ENCODE data around the gene CARD19.
"Not testable (repeated sequence)": the region's sequence is repeated elsewhere in the genome, so short reads cannot be mapped to it uniquely, and the experiment has no call there.

CARD19 gene

DNA sequence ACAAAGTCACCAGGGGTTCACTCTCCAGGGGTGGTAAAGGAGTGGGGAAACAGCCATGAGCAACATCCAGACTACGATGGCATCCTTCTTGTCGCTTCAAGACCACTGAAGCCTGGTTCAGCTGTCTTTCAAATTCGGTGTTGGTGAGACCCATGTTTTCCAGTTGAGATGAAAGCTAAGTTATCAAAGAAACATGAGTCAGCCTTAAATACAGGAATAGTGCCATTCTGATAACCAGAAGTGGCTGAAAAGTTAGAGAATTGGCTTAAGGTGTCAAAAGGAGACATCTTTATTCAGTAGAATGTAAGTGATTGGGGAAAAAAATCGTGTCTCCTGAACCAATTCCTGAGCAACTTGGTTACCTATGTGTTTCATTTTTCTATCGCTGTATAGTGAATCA, 7.0 kb upstream of the CARD19 start:
- no peak for DNase-seq

DNA sequence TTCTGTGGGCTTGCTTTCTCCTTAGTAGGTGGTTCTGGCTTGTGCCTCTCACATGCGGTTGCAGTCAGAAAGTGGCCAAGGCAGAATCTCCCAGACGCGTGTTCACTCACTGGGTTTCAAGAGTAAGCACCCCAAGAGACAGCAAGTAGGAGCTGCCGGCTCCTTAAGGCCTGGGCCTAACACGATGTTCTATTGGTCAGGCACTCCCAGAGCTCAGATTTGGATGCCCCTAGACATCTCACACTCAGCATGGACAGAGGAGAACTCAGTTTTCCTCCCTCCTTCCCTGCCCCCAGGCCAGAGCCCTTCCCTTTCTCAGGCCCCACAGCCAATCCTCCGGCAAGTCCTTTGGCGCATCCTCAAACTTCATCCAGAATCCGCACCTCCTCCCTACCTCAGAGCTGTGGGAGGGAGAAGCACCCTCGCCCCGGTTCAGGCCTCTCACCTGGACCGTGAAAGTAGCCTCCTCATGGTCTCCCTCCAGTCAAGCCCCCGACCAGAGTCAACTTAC, 6.5 kb upstream of the CARD19 start:
- no peak for DNase-seq

DNA sequence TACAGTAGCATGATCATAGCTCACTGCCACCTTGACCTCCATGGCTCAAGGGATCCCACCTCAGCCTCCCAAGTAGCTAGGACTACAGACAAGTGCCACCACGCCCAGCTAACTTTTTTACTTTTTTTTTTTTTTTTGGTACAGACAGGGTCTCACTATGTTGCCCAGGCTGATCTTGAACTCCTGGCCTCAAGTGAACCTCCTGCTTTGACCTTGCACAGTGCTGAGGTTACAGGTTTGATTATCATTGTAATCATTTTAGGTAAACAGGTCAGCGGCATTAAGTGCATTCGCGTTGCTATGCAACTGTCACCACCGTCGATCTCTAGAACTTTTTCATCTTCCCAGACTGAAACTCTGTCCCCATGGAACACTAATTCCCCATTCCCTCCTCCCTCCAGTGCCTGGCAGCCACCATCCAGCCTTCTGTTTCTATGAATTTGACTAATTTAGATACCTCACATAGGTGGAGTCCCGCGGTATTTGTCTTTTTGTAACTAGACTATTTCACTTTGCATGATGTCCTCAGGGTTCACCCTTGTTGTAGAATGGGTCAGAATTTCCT, 5.8 kb upstream of the CARD19 start:
- no peak for DNase-seq

DNA sequence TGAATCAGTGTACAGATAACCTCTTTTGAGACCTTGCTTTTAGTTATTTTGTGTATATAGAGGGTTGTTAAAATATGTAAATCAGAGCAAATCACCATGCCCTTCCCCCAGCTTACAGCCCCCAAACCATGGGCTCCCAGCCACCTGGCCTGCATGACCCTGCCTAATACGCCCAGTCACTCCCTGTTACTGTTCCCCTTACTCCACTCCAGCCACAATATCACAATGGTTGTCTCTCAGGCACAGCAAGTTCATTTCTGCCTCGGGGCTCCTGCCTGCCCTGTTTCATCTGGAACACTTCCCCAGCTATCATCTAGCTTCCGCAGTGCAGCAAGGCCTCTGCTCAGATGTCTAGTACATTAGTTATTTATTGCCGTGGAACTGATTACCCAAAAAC, 5.0 kb upstream of the CARD19 start:
- DNase-seq = no peak

DNA sequence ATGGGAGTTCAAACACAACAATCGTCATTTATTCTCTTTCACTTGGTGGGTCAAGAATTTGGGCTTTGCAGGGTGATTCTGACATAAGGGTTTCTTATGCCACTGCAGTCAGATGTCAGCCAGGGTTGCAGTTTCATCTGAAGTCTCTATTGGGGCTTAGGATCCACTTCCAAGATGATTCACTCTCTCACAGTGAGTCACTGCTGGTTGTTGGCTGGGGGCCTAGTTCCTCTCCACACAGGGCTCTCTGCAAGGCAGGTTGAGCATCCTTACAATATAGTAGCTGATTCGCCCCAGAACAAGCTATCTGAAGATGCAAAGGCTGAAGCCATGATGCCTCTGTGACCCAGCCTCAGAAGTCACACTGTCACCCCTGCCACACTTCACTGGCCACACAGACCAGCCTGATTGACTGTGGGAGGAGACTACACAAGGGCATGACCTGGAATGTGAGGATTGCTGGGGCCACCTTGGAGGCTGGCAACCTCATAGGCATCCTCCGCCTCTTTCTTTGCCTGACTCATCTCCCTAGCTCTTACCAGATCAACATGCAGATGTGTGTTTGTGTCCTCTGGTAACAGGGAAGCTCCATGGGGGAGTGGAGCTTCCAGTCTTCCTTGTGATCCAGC, 4.5 kb upstream of the CARD19 start:
- no peak for DNase-seq

DNA sequence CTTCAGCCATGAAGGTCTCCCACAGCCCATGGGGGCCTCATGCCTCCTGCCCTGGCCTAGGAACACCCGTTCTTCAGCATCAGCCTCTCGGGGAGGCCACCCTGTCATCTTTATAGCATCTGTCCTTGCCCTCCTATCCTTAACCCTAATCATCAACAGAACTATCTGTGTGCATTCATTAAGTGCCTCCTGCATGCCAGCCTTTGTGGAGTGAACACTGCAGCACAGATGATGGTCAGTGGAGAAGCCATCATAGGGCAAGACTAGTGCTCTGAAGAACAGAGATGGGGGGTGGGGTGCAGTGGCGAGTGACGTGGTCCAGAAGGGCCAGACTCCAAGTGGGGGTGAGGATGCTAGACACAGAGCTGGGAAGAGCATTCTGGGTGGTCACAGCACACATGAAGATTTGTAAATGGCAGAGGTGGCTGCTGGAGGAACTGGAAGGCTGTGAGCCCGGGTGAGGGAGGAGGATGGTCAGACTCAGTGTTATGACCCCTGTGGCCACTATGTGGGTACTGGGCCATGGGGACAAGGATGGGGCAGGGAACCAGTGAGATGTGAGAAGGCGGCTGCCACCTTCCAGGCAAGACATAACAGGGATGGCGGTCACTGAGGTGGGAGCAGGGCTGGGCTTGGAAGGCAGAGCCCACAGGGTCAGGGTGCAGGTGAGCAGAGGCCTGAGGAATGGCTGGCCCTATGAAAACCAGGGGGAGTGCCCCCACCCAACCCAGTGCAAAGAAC, 3.6 kb upstream of the CARD19 start:
- DNase-seq = no peak

DNA sequence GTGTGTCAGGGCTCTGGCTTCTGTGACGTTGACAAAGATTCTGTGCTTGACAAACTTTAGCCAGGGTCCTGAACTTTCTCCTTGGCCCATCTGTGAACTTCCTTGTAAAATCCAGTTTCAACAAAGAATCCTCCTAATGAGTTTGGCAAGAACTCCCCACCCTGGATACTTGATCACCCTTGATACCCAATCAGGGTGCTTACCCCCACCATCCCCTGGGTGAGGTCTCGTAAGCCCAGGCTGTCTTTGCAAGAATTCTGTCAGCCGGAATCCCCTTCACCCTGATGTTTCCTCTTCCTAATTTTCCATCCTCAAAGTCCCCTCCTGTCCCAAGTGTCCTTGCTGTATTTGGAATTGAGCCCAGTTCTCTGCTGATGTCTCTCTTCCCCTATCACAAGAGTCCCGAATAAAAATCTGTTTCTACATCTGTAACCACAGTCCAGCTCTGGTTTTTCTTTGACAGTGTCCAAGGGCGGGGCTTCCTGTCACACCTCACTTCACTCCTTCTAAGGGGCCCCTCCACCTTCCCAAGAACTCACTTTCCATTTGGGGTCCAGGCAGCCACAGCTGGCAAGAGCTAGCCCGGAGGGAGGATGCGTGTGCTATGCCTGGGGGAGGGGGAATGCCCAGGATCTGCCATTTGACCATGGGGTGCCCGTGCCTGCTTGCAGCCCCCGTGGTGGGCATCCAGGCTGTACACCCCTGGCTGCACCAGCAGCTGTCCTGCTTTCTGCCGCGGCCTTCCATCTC, 2.7 kb upstream of the CARD19 start:
- peak; percentile 17 for DNase-seq

DNA sequence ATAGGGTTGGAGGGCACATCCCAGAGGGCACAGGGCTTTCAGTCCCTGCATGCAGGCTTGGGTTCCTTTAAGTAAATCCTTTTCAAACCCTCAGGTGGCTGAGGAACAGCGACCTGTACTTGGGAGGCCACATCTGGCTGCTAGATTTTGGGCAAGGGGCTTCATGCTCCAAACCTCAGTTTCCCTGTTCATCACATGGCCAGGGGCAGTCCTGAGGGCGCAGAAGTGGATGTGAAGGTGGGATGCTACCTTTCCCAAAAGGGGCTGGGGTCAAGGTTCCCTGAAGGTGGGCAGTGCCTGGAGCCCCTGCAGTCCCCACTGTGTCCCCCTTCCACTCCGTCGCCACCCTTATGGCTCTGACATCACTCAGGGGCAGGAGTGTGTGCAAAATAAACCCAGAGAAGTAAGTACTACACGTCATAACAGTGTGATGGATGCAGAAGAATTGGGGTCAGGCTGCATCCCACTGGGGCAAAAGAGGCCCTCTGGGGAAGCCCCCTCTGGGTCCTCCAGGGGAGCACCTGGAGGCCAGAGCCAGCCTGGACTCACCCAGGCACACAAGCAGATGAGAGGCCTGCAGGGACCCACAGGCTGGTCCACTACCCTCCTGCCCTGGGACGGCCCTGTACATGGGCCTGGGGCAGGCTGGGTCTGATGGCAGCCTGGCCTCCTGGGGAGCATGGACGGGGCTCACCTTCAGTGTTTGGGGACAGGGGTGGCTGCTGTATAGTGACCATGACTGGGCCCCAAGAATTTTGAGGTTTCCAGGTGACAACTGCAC, 1.9 kb upstream of the CARD19 start:
- no peak for DNase-seq

DNA sequence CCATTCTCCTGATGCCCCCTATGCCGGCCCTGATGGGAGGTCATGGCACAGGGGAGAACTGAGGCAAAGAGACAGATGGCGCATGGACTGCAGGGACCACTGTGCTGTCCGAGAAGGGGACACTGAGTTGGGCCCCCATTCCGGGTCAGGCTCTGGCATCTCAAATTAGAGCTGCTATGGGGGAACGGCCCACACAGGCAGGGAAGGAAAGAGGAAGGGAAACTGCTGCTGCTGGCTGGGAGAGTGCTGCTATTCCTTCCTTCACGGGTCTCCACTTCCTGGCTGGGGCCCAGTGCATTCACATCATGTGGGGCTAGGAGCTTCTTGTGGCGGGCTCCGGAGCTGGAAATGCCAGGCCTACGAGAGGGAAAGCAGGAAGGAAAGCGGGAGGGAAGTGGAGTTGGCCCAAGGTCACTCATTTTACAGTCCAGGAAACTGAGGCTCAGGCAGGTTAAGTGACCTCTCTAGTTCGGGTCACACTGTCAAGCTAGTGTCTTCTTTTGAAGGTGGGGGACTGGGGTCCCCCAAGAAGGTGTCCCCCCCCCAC, 1.3 kb upstream of the CARD19 start:
- DNase-seq = no peak

DNA sequence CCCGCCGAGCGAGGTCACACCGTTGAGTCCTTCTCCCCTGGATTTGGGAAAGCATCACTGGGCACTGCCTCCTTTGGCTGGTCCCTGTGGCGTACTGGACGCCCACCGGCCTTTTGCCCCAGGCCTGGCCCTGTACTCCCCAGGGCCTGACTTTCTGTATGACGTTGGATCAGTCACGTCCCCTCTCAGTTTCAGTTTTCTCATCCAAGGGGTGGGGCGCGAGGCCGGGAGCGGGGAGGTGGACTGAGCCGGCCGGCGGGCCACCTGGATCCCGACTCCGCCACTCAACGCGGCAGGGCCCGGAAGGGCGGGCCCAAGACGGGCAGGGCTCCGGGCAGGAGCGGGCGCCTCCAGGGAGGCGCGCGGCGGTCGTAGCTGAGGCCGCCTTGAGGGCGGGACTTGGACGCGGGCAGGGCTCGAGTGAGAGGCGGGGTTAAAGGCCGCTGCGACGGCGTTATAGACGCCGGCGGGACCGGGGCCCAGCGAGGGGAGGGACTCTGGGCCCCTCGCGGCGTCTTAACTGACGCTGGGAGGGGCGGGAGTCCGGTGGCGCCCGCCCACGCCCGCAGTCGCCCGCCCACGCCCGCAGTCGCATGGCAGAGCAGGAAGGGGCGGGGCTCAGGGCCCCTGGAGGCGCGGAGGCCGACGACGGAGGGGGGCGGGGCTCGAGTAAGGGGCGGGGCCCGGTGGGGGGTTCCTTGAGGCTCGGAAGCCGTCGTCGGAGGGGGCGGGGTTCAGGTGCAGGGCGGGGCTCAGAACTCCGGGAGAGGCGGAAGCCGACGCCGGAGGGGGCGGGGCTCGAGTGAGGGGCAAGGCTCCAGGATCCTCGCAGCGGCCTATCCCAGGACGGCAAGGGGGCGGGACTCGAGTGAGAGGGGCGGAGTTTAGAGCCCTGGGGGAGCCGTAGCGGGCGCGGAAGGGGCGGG, 549 bp upstream of the CARD19 start:
- DNase-seq = peak; percentile 92

DNA sequence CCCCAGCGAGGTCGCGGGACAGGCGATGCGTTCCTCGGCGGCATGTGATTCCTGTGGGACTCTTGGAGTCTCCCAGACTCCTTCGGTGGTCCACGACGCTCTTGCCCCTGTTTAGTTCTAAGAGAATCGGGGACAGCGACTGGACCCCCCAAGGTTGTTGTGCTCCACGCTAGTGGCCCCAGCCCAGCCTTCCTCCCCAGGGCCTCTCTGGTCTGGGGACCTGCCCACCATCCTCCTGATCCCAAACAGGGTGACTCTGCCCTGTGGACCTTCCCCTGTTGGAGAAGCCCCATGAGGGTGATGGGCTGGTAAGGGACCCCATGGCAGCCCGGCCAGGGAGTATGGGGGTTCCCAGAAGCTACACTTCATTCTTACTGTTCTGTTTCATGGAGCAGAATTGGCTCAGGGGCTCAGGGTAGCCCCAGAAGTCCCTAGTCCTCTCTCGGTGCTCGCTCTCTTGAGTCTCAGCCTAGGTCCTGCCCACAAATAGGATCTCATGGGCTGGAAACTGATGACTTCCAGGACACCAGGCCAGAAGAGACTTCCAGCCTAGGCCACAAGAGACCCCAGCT, 880 bp downstream of the CARD19 start:
- no peak for DNase-seq

DNA sequence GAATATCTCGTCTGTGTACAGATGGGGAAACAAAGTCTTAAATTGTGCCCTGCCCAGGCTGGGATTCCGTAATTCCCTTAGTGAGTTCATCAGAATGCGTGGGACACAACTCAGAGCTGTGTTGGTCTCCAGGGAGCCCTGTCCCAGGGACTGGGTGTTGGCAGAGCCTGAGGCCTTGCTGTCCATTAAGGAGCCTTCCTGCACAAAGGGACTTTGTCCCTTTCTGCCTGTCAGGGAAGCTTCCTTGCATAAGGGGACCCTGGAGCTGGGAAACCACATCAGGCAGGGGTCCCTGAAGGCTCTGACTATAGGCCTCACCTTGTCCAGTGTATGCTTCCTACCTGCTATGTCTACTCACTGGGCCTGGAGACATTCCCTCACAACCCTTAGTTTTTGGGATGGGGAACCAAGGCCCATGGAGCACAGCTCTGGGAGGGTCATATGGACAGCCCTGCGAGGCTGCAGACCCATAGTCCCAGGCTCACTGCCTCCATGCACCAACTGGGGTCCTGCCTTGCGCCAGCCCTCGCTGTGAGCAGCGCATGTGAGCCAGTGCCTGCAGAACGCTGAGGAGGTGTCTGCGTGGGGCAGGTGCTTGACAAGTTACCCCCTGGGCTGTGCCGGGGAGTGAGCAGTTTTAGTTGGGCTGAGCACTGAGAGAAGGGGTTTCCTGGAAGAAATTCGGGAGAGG, 1.6 kb downstream of the CARD19 start:
- no peak for DNase-seq

DNA sequence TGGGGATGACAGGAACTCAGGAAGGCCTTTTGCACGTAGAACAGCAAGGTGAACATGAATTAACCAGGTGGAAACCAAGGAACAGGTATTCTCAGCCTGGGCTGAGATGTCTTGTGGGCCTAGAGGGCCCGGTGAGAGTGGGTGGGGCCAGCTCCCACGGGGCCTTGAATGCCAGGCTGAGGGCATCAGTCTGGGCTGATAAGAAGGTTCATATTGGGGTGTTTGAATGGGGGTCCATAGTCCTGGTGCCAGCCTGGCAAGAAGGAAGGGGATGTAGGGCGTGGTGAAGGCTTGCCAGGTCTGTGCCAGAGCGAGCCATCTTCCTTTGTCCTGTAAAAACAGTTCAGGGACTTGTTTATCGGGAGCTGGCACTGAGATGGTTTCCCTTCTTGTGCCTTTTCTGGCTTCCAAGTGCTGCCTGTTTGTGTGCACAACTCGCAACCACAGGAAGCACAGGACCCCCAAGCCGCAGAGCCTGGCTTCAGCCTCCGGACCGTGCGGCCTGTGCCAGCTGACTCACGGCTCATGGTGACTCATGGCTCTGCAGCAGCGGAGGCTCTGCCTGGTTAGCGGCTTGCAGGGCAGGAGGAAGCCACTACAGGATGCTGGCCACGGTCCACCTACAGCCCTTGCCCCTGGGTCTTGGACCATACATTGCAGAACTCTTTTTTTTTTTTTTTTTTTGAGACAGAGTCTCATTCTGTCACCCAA, 2.4 kb downstream of the CARD19 start:
- no peak for DNase-seq

DNA sequence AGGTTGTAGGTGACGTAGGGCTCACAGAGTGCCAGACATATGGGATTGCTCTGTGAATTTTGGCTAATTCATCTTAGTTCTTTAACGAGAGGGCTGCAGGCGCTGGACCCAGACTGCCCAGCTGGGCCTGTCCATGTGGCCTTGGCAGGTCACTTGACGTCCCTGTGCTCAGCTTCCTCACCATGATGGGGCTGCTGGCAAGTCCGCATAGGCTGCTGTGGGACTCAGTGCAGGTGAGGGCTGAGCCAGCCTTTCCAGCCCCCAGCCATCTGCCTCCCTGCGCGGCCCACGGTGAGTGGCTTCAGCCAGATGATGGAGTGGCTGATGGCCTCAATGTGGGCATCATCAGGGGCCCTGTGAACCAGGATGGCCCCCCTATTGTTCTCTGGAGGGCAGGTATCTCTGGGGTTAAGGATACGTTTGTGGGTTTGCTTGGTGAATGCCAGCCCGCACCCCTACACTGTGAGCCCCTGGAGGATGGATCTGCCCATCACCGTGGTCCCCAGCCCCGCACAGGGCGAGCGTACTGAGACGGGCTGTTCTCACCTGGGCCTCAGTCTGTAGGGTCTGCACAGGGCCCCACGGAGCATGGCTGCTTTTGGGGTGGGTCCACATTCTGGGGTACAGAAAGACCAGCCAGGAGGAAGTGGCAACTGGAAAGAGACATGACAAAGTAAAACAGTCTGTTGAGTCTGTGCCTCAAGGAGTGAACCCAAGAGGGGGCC, 3.7 kb downstream of the CARD19 start:
- no peak for DNase-seq

DNA sequence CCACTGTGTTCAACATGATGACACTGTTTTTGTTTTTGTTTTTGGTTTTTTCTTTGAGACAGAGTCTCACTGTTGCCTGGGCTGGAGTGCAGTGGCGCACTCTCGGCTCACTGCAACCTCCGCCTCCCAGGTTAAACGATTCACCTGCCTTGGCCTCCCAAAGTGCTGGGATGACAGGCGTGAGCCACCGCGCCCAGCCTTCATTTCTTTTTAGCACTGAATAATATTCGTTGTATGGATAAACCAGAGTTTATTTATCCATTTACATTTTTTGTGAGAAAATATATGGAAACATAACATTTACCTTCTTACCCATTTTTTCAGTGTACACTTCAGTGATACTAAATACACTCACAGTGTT, 4.2 kb downstream of the CARD19 start:
- no peak for DNase-seq

DNA sequence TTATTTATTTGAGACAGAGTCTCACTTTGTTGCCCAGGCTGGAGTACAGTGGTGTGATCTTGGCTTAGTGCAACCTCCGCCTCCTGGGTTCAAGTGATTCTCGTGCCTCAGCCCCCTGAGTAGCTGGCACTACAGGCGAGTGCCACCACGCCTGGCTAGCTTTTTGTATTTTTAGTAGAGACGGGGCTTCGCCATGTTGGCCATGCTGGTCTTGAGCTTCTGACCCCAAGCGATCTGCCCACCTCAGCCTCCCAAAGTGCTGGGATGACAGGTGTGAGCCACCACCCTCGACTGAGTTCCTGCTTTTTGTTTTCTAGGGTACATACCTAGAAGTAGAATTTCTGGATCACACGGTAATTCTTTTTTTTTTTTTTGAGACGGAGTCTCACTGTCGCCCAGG, 5.1 kb downstream of the CARD19 start:
- not testable (repeated sequence) for DNase-seq

DNA sequence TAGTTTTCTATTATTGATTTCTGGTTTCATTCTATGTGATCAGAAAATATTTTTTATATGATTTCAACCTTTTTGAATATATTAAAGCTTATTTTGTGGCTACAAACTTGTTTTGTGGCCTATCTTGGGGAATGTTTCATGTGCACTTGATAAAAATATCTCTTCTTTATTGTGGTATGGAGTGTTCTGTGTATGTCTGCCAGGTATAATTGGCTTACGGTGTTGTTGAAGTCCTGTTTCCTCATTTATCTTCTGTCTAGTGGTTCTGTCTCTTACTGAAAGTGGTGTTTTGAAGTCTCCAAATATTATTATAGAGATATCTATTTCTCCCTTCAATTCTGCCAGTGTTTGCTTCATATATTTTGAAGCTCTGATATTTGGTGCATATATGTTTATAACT, 9.6 kb downstream of the CARD19 start:
- no peak for DNase-seq

DNA sequence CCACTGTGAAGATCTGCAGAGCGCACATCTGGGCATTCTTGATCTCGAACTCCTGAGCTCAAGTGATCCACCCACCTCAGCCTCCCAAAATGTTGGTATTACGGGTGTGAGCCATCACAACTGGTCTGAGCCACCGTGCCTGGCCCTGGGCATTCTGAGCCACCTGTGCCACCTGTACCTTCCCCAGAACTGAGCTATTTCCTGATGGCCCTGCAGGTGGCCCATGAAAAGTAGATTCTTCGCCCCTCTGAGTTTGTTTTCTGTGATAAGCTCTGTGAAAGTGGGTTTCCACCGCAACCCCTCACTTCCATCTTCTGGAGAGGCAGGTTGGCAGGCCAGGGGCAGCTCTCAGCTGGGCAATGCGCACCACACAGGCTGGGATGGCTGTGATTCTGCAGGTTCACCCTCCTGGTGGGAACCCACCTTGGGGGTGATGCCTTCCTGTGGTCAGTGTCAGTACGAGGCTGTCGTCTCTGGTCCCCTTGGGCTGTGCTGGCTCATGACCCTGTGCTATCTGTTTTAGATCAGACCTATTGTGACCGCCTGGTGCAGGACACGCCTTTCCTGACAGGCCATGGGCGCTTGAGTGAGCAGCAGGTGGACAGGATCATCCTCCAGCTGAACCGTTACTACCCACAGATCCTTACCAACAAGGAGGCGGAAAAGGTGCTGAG, 11.3 kb downstream of the CARD19 start:
- no peak for DNase-seq

DNA sequence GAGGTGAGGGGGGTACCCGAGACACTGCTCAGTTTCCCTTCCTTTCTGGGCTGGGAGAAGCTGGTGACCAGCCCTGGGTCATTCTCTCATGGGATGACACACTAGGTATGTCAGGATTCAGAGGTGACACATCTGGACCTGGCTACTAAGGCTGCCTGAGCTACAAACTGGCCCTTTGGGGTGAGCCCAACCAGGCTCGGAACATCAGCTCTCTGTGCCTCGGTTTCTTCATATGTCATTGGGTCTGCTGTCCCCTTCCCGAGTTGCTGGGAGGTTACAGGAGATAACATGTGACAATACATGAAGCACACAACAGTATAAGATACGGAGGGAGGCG, 11.8 kb downstream of the CARD19 start:
- DNase-seq = no peak
